Type B pancreatic cell (in vitro differentiated cells): Measurements from ENCODE around the gene NAT14. TPM values are rescaled to one million over a fixed set of nuclear protein-coding genes. Genes with fewer than 3 reads are reported as not detected.

Source experiments
- DNase-seq: peaks from one replicate; pipeline ENCODE4 v3.0.0; 2021; ENCODE audit warnings: mixed read lengths; ENCODE audit not compliant: unreplicated experiment; ENCODE audit errors: extremely low spot score
- H3K27ac Mint-ChIP-seq: 2 replicates; pipeline ENCODE4 v1.8.0; 2021; ENCODE audit warnings: mild to moderate bottlenecking, mixed read lengths
- H3K27me3 Mint-ChIP-seq: 2 replicates; pipeline ENCODE4 v1.8.0; 2021; ENCODE audit warnings: mixed read lengths
- H3K36me3 Mint-ChIP-seq: 2 replicates; pipeline ENCODE4 v1.8.0; 2021; ENCODE audit warnings: mixed read lengths
- H3K4me1 Mint-ChIP-seq: one replicate; pipeline ENCODE4 v1.8.0; 2021; ENCODE audit warnings: mixed read lengths; ENCODE audit not compliant: unreplicated experiment
- H3K4me3 Mint-ChIP-seq: 2 replicates; pipeline ENCODE4 v1.8.0; 2021; ENCODE audit warnings: mild to moderate bottlenecking, mixed read lengths
- H3K9me3 Mint-ChIP-seq: 2 replicates; pipeline ENCODE4 v1.8.0; 2021; ENCODE audit warnings: mixed read lengths
- total RNA-seq: library from RNA; stranded (reverse); gene quantifications from 2 replicates; pipeline ENCODE4 v1.2.1, GENCODE V29; 2021; ENCODE audit warnings: low replicate concordance
- TF ChIP-seq, protein P1 (sequence below): fragments of 200-600 bp; sonication (generic); conservative IDR thresholded peaks from 2 replicates; pipeline ENCODE4 v1.5.0; 2021; ENCODE audit warnings: antibody characterized with exemption, mild to moderate bottlenecking

The NAT14 gene
- total RNA-seq, 1 donor from 2014 or later = 64.3 TPM

DNA sequence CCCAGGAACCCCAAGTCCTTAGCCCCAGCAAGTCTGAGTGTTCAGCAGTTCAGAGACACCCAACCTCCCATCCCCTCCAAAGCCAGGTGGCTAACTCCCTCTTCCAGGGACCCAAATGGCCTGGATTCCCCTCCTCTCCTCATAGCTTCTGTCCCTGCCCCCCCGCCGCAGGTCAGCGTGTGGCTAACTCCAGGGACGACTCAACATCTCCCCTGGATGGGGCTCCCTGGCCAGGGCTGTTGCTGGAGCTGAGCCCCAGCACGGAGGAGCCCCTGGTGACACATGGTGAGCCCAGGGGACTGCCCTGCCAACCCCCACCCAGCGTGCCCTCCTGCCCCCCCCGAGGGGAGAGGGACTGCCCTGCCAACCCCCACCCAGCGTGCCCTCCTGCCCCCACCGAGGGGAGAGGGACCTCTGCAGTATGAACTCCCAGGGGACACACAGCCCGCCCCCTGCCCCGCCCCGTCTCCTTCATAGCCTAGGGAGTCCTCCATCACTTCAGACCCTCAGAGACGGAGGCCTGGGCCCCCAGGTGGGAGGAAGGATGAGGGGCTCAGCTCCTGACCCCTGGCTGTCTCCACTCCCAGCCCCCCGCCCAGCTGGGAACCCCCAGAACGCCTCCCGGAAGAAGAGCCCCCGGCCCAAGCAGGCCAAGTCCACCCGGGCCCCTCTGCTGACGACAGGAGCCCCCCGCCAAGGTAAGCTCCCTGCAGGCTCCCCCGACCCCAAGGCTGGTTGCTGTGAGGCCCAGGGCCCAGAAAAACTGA is 4.9 kb downstream of the NAT14 start:
- TF ChIP-seq, protein P1, sequence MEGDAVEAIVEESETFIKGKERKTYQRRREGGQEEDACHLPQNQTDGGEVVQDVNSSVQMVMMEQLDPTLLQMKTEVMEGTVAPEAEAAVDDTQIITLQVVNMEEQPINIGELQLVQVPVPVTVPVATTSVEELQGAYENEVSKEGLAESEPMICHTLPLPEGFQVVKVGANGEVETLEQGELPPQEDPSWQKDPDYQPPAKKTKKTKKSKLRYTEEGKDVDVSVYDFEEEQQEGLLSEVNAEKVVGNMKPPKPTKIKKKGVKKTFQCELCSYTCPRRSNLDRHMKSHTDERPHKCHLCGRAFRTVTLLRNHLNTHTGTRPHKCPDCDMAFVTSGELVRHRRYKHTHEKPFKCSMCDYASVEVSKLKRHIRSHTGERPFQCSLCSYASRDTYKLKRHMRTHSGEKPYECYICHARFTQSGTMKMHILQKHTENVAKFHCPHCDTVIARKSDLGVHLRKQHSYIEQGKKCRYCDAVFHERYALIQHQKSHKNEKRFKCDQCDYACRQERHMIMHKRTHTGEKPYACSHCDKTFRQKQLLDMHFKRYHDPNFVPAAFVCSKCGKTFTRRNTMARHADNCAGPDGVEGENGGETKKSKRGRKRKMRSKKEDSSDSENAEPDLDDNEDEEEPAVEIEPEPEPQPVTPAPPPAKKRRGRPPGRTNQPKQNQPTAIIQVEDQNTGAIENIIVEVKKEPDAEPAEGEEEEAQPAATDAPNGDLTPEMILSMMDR = no peak
- Mint-ChIP-seq H3K4me3 (no peak overlapping the region), H3K27me3 (peaks cover 3% of the 10 kb centered on the region), H3K27ac (no peak overlapping the region), H3K36me3 (no peaks in the 10 kb centered on the region), H3K4me1 (peaks cover 17% of the 10 kb centered on the region), H3K9me3 (no peaks in the 10 kb centered on the region)
- no peak for DNase-seq

DNA sequence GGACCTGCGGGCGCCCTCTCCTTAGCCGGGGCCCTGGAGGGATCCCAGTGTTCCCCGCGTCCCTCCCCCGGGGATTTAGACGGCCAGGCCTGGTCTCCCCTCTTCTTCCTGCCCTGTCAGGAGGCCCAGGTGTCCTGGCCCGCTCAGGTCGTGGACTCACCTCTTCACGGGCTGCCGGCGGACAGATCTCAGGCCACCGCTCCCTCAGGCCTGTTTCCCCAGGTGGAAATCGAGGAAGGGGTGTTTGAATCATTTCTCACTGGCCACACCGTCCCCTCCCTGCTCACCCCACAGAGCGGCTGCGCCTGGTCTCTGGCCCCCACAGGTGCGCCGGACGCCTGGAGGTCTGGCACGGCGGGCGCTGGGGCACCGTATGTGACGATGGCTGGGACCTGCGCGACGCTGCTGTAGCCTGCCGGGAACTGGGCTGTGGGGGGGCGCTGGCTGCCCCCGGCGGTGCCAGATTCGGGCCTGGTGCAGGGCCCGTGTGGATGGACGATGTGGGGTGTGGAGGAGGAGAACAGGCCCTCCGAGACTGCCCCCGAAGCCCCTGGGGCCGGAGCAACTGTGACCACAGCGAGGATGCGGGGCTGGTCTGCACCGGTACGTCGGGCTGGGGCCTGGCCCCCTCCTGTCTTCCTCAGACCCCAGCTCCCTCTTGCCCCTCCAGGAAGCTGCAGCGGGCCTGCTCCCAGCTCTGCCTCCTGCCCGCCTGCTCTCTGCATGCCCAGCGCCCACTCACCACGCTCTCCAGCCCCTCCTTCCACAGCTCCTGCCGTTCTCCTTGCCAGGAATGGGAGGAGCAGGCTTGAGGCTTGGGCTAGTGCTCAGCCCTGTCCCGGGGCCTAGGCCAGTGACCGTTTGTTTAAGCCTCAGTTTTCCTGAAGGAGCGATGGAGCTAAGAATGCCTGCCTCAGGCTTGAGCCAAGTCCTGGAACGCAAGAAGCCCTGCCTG is 5.8 kb downstream of the NAT14 start:
- TF ChIP-seq, protein P1 = no peak
- H3K4me1 Mint-ChIP-seq = peaks cover 21% of the 10 kb centered on the region
- H3K4me3 Mint-ChIP-seq = no peak overlapping the region

DNA sequence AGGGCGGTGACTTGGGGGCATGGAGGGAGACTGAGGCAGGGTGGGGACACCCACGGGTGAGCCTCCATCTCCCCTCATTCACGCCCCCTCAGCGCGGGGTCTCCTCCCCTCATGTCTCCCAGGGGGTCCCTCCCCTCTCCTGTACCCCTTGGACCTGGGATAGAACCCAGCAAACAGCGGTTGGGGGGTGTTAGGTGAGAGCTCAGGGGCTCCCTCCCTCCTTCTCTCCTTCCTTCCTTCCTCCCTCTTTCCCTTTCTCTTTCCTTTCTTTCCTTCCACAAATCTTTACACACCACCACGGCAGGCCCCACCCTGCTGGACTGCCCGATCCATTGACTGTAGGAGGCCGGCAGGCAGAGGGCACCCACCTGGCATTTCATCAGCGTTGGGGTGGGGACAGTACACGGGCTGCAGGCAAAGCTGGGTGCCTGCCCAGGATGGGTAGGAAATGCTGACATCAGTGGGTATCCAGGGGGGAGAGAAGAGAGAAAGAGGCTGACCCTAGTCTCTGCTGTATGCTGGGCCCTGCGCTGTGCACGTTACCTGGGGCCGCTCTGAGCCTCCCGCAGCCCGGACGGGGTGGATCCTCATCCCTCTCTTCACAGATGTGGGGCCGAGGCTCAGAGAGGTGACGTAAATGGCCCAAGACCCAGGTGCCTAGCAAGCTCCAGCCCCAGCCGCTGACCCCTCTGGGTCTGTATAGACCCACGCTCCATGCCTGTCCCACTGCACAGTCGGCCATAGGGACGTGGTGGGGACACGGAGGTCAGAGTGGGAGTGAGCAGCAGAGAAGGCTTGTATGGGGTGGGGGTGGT is 6.8 kb downstream of the NAT14 start:
- H3K4me3 Mint-ChIP-seq = no peak overlapping the region
- TF ChIP-seq, protein P1 = no peak
- no peak overlapping the region for H3K27ac Mint-ChIP-seq
- peaks cover 6% of the 10 kb centered on the region for H3K27me3 Mint-ChIP-seq
- no peaks in the 10 kb centered on the region for H3K9me3 Mint-ChIP-seq
- DNase-seq = no peak
- H3K36me3 Mint-ChIP-seq = no peaks in the 10 kb centered on the region
- peaks cover 21% of the 10 kb centered on the region for H3K4me1 Mint-ChIP-seq

More for the DNA sequence above, 5.8 kb downstream of the NAT14 start:
- no peak overlapping the region for H3K27ac Mint-ChIP-seq
- H3K36me3 Mint-ChIP-seq = no peaks in the 10 kb centered on the region
- DNase-seq = no peak
- H3K27me3 Mint-ChIP-seq = peaks cover 3% of the 10 kb centered on the region
- no peaks in the 10 kb centered on the region for H3K9me3 Mint-ChIP-seq

DNA sequence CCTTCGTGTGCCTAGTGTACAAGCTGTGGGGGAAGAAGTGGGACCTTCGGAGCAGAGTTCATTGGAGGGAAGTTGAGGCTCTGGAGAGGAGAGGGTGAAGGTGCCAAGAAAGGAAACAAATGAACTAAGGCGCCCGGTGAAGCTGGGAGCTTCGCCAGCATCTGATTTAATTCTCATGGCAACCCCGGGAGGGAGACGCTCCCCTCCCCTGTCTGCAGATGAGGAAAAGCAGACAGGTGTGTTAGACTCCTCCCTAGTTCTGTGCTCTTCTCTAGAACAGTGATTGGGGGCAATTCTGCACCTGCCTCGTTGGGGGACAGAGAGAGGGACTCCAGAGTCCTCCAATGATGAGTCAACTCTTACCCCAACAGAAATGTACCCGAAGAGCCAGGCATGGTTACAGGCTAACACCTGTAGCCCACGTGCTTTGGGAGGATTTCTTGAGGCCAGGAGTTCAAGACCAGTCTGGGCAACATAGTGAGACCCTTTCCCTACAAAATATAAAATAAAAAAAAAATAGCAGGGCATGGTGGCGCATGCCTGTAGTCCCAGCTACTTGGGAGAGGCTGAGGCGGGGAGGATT is 7.5 kb downstream of the NAT14 start:
- H3K27ac Mint-ChIP-seq = no peak overlapping the region
- no peak for DNase-seq
- TF ChIP-seq, protein P1 = no peak
- no peaks in the 10 kb centered on the region for H3K9me3 Mint-ChIP-seq
- H3K27me3 Mint-ChIP-seq = peaks cover 6% of the 10 kb centered on the region
- H3K36me3 Mint-ChIP-seq = no peaks in the 10 kb centered on the region
- H3K4me3 Mint-ChIP-seq = no peak overlapping the region
- H3K4me1 Mint-ChIP-seq = peaks cover 15% of the 10 kb centered on the region
